DOHH2 (cell line): ENCODE data around the gene TYROBP.

Experiments
- H3F3A ChIP-seq: fragments of 200-600 bp; sonication (generic), shearing (Covaris generic); 2 replicates; pipeline ENCODE4 v1.6.0; 2016; ENCODE audit warnings: antibody characterized with exemption, mild to moderate bottlenecking; ENCODE audit not compliant: control insufficient read depth, insufficient read depth
- H3K27ac ChIP-seq: fragments of 200-600 bp; sonication (generic); 2 replicates; pipeline ENCODE4 v1.5.1; 2014; ENCODE audit warnings: low read depth, mild to moderate bottlenecking, low read length, moderate library complexity
- H3K27me3 ChIP-seq: fragments of 200-600 bp; sonication (generic); 2 replicates; pipeline ENCODE4 v1.6.1; 2014; ENCODE audit warnings: mild to moderate bottlenecking, low read length, mixed read lengths; ENCODE audit not compliant: control insufficient read depth
- H3K36me3 ChIP-seq: fragments of 200-600 bp; sonication (generic); 2 replicates; pipeline ENCODE4 v1.6.1; 2014; ENCODE audit warnings: mild to moderate bottlenecking, low read length, moderate library complexity, mixed read lengths; ENCODE audit not compliant: control insufficient read depth
- H3K4me1 ChIP-seq: fragments of 200-600 bp; sonication (generic); 2 replicates; pipeline ENCODE4 v1.6.1; 2014; ENCODE audit warnings: mild to moderate bottlenecking, low read length, mixed read lengths; ENCODE audit not compliant: control insufficient read depth
- H3K4me2 ChIP-seq: fragments of 200-600 bp; sonication (generic); 2 replicates; pipeline ENCODE4 v1.6.0; 2014; ENCODE audit warnings: mild to moderate bottlenecking, low read length, moderate library complexity
- H3K4me3 ChIP-seq: fragments of 200-600 bp; sonication (generic); 2 replicates; pipeline ENCODE4 v1.5.1; 2014; ENCODE audit warnings: mild to moderate bottlenecking, low read length, mixed read lengths
- H3K79me2 ChIP-seq: fragments of 200-600 bp; sonication (generic); 2 replicates; pipeline ENCODE4 v1.6.1; 2014; ENCODE audit warnings: mild to moderate bottlenecking, low read length, mixed read lengths; ENCODE audit not compliant: control insufficient read depth
- H3K9me2 ChIP-seq: fragments of 200-600 bp; sonication (generic); replicated peaks from 2 replicates; pipeline ENCODE4 v1.6.1; 2014; ENCODE audit warnings: mild to moderate bottlenecking, low read length, mixed read lengths; ENCODE audit not compliant: control insufficient read depth
- H3K9me3 ChIP-seq: fragments of 200-600 bp; sonication (generic); 2 replicates; pipeline ENCODE4 v1.6.1; 2014; ENCODE audit warnings: antibody characterized with exemption, low read length, mixed read lengths; ENCODE audit not compliant: control insufficient read depth, insufficient read depth
- H4K20me1 ChIP-seq: fragments of 200-600 bp; sonication (generic); 2 replicates; pipeline ENCODE4 v1.6.0; 2014; ENCODE audit warnings: low read depth, mild to moderate bottlenecking, antibody characterized with exemption, low read length, moderate library complexity; ENCODE audit not compliant: control insufficient read depth, insufficient read depth
- EZH2phosphoT487 ChIP-seq: fragments of 200-600 bp; sonication (generic); IDR thresholded peaks from 2 replicates; pipeline ENCODE4 v1.6.1; 2017; ENCODE audit warnings: borderline replicate concordance, mild to moderate bottlenecking, antibody characterized with exemption, low read length, moderate library complexity, mixed read lengths
- TF ChIP-seq, protein P1 (sequence below): fragments of 200-600 bp; sonication (generic); IDR thresholded peaks from one replicate; pipeline ENCODE4 v1.5.1; 2014; ENCODE audit warnings: antibody characterized with exemption, mild to moderate bottlenecking, low read depth, low read length; ENCODE audit not compliant: poor library complexity, severe bottlenecking

Gene TYROBP

DNA sequence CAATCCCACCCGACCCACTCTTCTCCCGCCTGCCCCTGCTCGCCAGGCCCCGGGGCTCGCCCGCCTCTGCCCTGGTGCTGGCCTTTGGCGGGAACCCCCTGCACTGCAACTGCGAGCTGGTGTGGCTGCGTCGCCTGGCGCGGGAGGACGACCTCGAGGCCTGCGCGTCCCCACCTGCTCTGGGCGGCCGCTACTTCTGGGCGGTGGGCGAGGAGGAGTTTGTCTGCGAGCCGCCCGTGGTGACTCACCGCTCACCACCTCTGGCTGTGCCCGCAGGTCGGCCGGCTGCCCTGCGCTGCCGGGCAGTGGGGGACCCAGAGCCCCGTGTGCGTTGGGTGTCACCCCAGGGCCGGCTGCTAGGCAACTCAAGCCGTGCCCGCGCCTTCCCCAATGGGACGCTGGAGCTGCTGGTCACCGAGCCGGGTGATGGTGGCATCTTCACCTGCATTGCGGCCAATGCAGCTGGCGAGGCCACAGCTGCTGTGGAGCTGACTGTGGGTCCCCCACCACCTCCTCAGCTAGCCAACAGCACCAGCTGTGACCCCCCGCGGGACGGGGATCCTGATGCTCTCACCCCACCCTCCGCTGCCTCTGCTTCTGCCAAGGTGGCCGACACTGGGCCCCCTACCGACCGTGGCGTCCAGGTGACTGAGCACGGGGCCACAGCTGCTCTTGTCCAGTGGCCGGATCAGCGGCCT, 32.1 kb upstream of the TYROBP start:
- Histone ChIP-seq H3K4me3 (no peak overlapping the region), H3K27ac (no peak overlapping the region), H3K9me3 (no peaks in the 10 kb centered on the region), H3K27me3 (peaks cover 12% of the 10 kb centered on the region), H3K36me3 (no peaks in the 10 kb centered on the region), H3K79me2 (no peaks in the 10 kb centered on the region), H4K20me1 (no peaks in the 10 kb centered on the region), H3K9me2 (no peaks in the 10 kb centered on the region), H3K4me1 (peaks cover 15% of the 10 kb centered on the region), H3F3A (no peaks in the 10 kb centered on the region), H3K4me2 (no peak overlapping the region)
- TF ChIP-seq, protein P1, sequence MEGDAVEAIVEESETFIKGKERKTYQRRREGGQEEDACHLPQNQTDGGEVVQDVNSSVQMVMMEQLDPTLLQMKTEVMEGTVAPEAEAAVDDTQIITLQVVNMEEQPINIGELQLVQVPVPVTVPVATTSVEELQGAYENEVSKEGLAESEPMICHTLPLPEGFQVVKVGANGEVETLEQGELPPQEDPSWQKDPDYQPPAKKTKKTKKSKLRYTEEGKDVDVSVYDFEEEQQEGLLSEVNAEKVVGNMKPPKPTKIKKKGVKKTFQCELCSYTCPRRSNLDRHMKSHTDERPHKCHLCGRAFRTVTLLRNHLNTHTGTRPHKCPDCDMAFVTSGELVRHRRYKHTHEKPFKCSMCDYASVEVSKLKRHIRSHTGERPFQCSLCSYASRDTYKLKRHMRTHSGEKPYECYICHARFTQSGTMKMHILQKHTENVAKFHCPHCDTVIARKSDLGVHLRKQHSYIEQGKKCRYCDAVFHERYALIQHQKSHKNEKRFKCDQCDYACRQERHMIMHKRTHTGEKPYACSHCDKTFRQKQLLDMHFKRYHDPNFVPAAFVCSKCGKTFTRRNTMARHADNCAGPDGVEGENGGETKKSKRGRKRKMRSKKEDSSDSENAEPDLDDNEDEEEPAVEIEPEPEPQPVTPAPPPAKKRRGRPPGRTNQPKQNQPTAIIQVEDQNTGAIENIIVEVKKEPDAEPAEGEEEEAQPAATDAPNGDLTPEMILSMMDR: no peak
- TF ChIP-seq EZH2phosphoT487: no peak

DNA sequence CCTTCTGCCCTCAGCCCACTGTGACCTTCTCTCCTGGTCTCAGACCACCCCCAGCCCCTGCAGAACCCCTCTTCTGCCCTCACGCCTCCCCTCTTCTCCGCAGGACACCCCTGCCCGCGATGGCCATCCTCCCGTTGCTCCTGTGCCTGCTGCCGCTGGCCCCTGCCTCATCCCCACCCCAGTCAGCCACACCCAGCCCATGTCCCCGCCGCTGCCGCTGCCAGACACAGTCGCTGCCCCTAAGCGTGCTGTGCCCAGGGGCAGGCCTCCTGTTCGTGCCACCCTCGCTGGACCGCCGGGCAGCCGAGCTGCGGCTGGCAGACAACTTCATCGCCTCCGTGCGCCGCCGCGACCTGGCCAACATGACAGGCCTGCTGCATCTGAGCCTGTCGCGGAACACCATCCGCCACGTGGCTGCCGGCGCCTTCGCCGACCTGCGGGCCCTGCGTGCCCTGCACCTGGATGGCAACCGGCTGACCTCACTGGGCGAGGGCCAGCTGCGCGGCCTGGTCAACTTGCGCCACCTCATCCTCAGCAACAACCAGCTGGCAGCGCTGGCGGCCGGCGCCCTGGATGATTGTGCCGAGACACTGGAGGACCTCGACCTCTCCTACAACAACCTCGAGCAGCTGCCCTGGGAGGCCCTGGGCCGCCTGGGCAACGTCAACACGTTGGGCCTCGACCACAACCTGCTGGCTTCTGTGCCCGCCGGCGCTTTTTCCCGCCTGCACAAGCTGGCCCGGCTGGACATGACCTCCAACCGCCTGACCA, 31.4 kb upstream of the TYROBP start:
- H3K9me3 ChIP-seq: no peaks in the 10 kb centered on the region
- H3K79me2 ChIP-seq: no peaks in the 10 kb centered on the region
- H3K27ac ChIP-seq: no peak overlapping the region
- H3K4me2 ChIP-seq: no peak overlapping the region
- no peak for TF ChIP-seq EZH2phosphoT487
- TF ChIP-seq, protein P1: no peak
- peaks cover 15% of the 10 kb centered on the region for H3K4me1 ChIP-seq
- H3K36me3 ChIP-seq: no peaks in the 10 kb centered on the region
- no peaks in the 10 kb centered on the region for H4K20me1 ChIP-seq
- H3K4me3 ChIP-seq: no peak overlapping the region
- H3K9me2 ChIP-seq: no peaks in the 10 kb centered on the region
- H3F3A ChIP-seq: no peaks in the 10 kb centered on the region
- peaks cover 16% of the 10 kb centered on the region for H3K27me3 ChIP-seq

DNA sequence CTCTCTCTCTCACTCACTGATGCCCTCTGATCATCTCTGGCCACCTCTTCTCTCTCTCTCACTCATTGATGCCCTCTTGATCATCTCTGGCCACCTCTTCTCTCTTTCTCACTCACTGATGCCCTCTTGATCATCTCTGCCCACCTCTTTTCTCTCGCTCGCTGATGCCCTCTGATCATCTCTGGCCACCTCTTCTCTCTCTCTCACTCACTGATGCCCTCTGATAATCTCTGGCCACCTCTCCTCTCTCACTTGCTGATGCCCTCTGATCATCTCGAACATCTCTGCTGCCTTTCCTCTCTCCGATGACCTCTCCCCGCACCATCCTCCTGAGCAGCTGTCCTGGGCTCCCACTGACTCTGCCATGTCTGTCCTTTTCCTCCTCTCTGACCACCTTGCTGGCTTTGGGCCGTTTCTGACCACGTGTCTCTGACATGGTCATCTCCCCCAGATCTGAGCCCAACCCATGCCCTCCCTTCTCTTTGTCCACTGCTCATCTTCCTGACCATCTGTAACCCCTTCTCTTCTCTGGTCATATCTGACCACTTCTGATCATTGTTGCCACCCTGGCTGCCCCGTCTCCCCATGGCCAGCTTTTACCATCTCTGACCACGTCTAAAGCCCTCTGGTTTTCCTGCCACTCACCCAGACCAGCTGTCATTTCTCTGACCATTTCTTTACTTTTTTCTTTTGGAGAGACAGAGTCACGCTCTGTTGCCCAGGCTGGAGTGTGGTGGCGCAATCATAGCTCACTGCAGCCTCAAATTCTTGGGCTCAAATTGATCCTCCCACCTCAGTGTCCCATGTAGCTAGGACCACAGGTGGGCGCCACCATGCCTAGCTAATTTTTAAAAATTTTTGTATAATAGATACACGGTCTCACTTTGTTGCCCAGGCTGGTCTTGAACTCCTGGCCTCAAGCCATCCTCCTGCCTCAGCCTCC, 30.5 kb upstream of the TYROBP start:
- H3K9me2 ChIP-seq: no peaks in the 10 kb centered on the region
- no peak for TF ChIP-seq EZH2phosphoT487
- no peaks in the 10 kb centered on the region for H3K79me2 ChIP-seq
- no peaks in the 10 kb centered on the region for H4K20me1 ChIP-seq
- H3K9me3 ChIP-seq: no peaks in the 10 kb centered on the region
- no peaks in the 10 kb centered on the region for H3F3A ChIP-seq
- peaks cover 15% of the 10 kb centered on the region for H3K4me1 ChIP-seq
- H3K36me3 ChIP-seq: no peaks in the 10 kb centered on the region
- H3K4me3 ChIP-seq: no peak overlapping the region
- peaks cover 16% of the 10 kb centered on the region for H3K27me3 ChIP-seq
- no peak overlapping the region for H3K27ac ChIP-seq
- H3K4me2 ChIP-seq: no peak overlapping the region; the same call in 1 of the 2 replicates
